HUES64 (cell line): Measurements from ENCODE around the gene RIMKLA.

Experiments
- H3K27ac ChIP-seq: 2 replicates; pipeline ENCODE4 v1.7.0; 2013; ENCODE audit warnings: low read depth, low read length, inconsistent platforms
- H3K27me3 ChIP-seq: 2 replicates; pipeline ENCODE4 v1.6.1; 2013; ENCODE audit warnings: mild to moderate bottlenecking, low read length; ENCODE audit not compliant: insufficient read depth
- H3K36me3 ChIP-seq: 2 replicates; pipeline ENCODE4 v1.6.1; 2013; ENCODE audit warnings: mild to moderate bottlenecking, low read length; ENCODE audit not compliant: insufficient read depth
- H3K4me1 ChIP-seq: 2 replicates; pipeline ENCODE4 v1.6.1; 2013; ENCODE audit warnings: mild to moderate bottlenecking, low read length, moderate library complexity; ENCODE audit not compliant: insufficient read depth
- H3K4me3 ChIP-seq: 2 replicates; pipeline ENCODE4 v1.5.1; 2013; ENCODE audit warnings: mild to moderate bottlenecking, low read length, moderate library complexity
- H3K9ac ChIP-seq: 2 replicates; pipeline ENCODE4 v1.6.1; 2013; ENCODE audit warnings: mild to moderate bottlenecking, low read depth, low read length
- H3K9me3 ChIP-seq: 2 replicates; pipeline ENCODE4 v1.6.1; 2013; ENCODE audit warnings: low read depth, low read length; ENCODE audit not compliant: insufficient read depth
- WGBS: fragments of 150-250, 120-280 bp; methylation state at CpG from one replicate; pipeline ENCODE4 v1.1.7; 2013; ENCODE audit warnings: missing lambda C conversion rate; 5-methylcytosine and 5-hydroxymethylcytosine counted together

The RIMKLA gene

GRCh38 chr1:42417166-42417565 lies 36.6 kb downstream of the RIMKLA start:
- Histone ChIP-seq H3K9me3 (no peaks in the 10 kb centered on the region), H3K27ac (no peak overlapping the region), H3K4me1 (peaks cover 13% of the 10 kb centered on the region), H3K4me3 (no peak overlapping the region), H3K9ac (no peak overlapping the region), H3K27me3 (no peaks in the 10 kb centered on the region), H3K36me3 (no peaks in the 10 kb centered on the region; the same call in 1 of the 2 replicates)
- 61% methylated on average over 3 of the region's 3 CpGs for WGBS

GRCh38 chr1:42418516-42418915 lies 37.9 kb downstream of the RIMKLA start:
- Histone ChIP-seq H3K27me3 (no peaks in the 10 kb centered on the region), H3K27ac (no peak overlapping the region; the same call in 1 of the 2 replicates), H3K4me3 (no peak overlapping the region), H3K36me3 (no peaks in the 10 kb centered on the region; the same call in 1 of the 2 replicates), H3K9ac (no peak overlapping the region), H3K9me3 (no peaks in the 10 kb centered on the region), H3K4me1 (peaks cover 13% of the 10 kb centered on the region)
- 63% methylated on average over 1 of the region's 1 CpG for WGBS

GRCh38 chr1:42419126-42419821 lies 38.7 kb downstream of the RIMKLA start:
- no peaks in the 10 kb centered on the region for H3K27me3 ChIP-seq
- H3K36me3 ChIP-seq, result no peaks in the 10 kb centered on the region; the same call in 1 of the 2 replicates
- H3K4me3 ChIP-seq, result no peak overlapping the region
- 91% methylated on average over 5 of the region's 5 CpGs for WGBS
- H3K27ac ChIP-seq, result no peak overlapping the region
- no peak overlapping the region for H3K9ac ChIP-seq
- H3K9me3 ChIP-seq, result no peaks in the 10 kb centered on the region
- H3K4me1 ChIP-seq, result peaks cover 13% of the 10 kb centered on the region

GRCh38 chr1:42420121-42420520 lies 39.5 kb downstream of the RIMKLA start:
- 93% methylated on average over 6 of the region's 7 CpGs for WGBS
- Histone ChIP-seq H3K27ac (no peak overlapping the region), H3K9ac (no peak overlapping the region), H3K27me3 (no peaks in the 10 kb centered on the region), H3K9me3 (no peaks in the 10 kb centered on the region), H3K4me3 (no peak overlapping the region), H3K4me1 (peaks cover 13% of the 10 kb centered on the region), H3K36me3 (no peaks in the 10 kb centered on the region; the same call in 1 of the 2 replicates)

- no peak overlapping the region for H3K27ac ChIP-seq
- WGBS, result 85% methylated on average over 10 of the region's 10 CpGs
- H3K27me3 ChIP-seq, result no peaks in the 10 kb centered on the region
- no peak overlapping the region for H3K9ac ChIP-seq
- no peaks in the 10 kb centered on the region for H3K9me3 ChIP-seq
- peaks cover 13% of the 10 kb centered on the region for H3K4me1 ChIP-seq
- H3K4me3 ChIP-seq, result no peak overlapping the region
- no peaks in the 10 kb centered on the region for H3K36me3 ChIP-seq
Measured at GRCh38 chr1:42420911-42421585, 40.5 kb downstream of the RIMKLA start.

- WGBS, result 80% methylated on average over 9 of the region's 9 CpGs
- H3K9ac ChIP-seq, result no peak overlapping the region
- H3K27me3 ChIP-seq, result no peaks in the 10 kb centered on the region
- H3K4me3 ChIP-seq, result no peak overlapping the region
- H3K9me3 ChIP-seq, result no peaks in the 10 kb centered on the region
- H3K4me1 ChIP-seq, result peaks cover 13% of the 10 kb centered on the region
- no peak overlapping the region for H3K27ac ChIP-seq
- no peaks in the 10 kb centered on the region for H3K36me3 ChIP-seq
Measured at GRCh38 chr1:42422737-42423136, 42.1 kb downstream of the RIMKLA start.

- Histone ChIP-seq H3K9me3 (no peaks in the 10 kb centered on the region), H3K36me3 (no peaks in the 10 kb centered on the region), H3K4me1 (peaks cover 5% of the 10 kb centered on the region), H3K9ac (no peak overlapping the region), H3K27ac (no peak overlapping the region), H3K4me3 (no peak overlapping the region), H3K27me3 (no peaks in the 10 kb centered on the region)
- 92% methylated on average over 3 of the region's 3 CpGs for WGBS
Measured at GRCh38 chr1:42423681-42424080, 43.1 kb downstream of the RIMKLA start.

- Histone ChIP-seq H3K4me1 (no peaks in the 10 kb centered on the region; the same call in 1 of the 2 replicates), H3K36me3 (no peaks in the 10 kb centered on the region), H3K27me3 (no peaks in the 10 kb centered on the region), H3K4me3 (no peak overlapping the region), H3K27ac (no peak overlapping the region), H3K9ac (no peak overlapping the region), H3K9me3 (no peaks in the 10 kb centered on the region)
- 95% methylated on average over 4 of the region's 4 CpGs for WGBS
Measured at GRCh38 chr1:42424201-42424600, 43.6 kb downstream of the RIMKLA start.

- Histone ChIP-seq H3K27ac (no peak overlapping the region), H3K4me3 (no peak overlapping the region), H3K9ac (no peak overlapping the region), H3K27me3 (no peaks in the 10 kb centered on the region), H3K4me1 (no peaks in the 10 kb centered on the region), H3K9me3 (no peaks in the 10 kb centered on the region), H3K36me3 (no peaks in the 10 kb centered on the region)
- 68% methylated on average over 2 of the region's 4 CpGs for WGBS
Measured at GRCh38 chr1:42427240-42427639, 46.6 kb downstream of the RIMKLA start.

GRCh38 chr1:42429603-42430002 lies 49.0 kb downstream of the RIMKLA start:
- H3K27me3 ChIP-seq, result no peaks in the 10 kb centered on the region
- 97% methylated on average over 1 of the region's 1 CpG for WGBS
- H3K4me1 ChIP-seq, result peaks cover 7% of the 10 kb centered on the region
- H3K9me3 ChIP-seq, result no peaks in the 10 kb centered on the region
- H3K36me3 ChIP-seq, result no peaks in the 10 kb centered on the region
- no peak overlapping the region for H3K27ac ChIP-seq
- no peak overlapping the region for H3K9ac ChIP-seq
- no peak overlapping the region for H3K4me3 ChIP-seq

- peaks cover 7% of the 10 kb centered on the region for H3K4me1 ChIP-seq
- H3K36me3 ChIP-seq, result no peaks in the 10 kb centered on the region
Measured at GRCh38 chr1:42430286-42431135, 49.9 kb downstream of the RIMKLA start.

More at GRCh38 chr1:42430286-42431135, 49.9 kb downstream of the RIMKLA start:
- Histone ChIP-seq H3K9ac (no peak overlapping the region), H3K27ac (no peak overlapping the region), H3K9me3 (no peaks in the 10 kb centered on the region), H3K4me3 (no peak overlapping the region), H3K27me3 (no peaks in the 10 kb centered on the region)
- 93% methylated on average over 1 of the region's 3 CpGs for WGBS
